ENCODE data around the gene HOXB2. TPM values are rescaled to one million over a fixed set of nuclear protein-coding genes. Genes with fewer than 3 reads are reported as not detected.

HOXB2 gene
- total and polyA plus RNA-seq, 2 of the 8 experiments (the other 6 are each of a cell fraction or from before 2014, with no cell fraction given): not detected

- H2BK20ac ChIP-seq (ENCODE audit: low read length): no peak overlapping the region
- H2BK120ac ChIP-seq (replicated peaks; ENCODE audit: low read depth, low read length): no peak overlapping the region
- H3K4me3 ChIP-seq (ENCODE audit: extremely low read depth in 1 of 4, insufficient read depth in 2 of 4, low read depth in 3 of 4, low read length in 4 of 4): peak overlapping the region in 2 of 4 experiments; percentile 11 to 38; a peak in 4 of 8 replicates
- H3K27me3 ChIP-seq (replicated peaks in 1 of 4; ENCODE audit: control insufficient read depth in 3 of 4, extremely low read depth in 1 of 4, insufficient read depth in 3 of 4, low read length in 3 of 4): peaks cover 78 to 90% (median 88%) of the 10 kb centered on the region in 4 experiments
- H3K79me1 ChIP-seq (ENCODE audit: low read depth, low read length): no peaks in the 10 kb centered on the region
- CTCF ChIA-PET (ENCODE audit: partially characterized antibody): interaction anchor here (0.9 to 1.6 kb wide), 2 partner anchors 14 to 50 kb away, joined by 3 to 4 read pairs; no protein-coding TSS in a partner anchor
- H4K5ac ChIP-seq (ENCODE audit: insufficient read length, low read depth, low read length): no peak overlapping the region
- FAIRE-seq: no peak
- H3K9ac ChIP-seq (replicated peaks in 1 of 4; ENCODE audit: extremely low read depth in 1 of 4, low read depth in 3 of 4, low read length in 3 of 4): no peak overlapping the region
- no peak overlapping the region for H2AK5ac ChIP-seq (ENCODE audit: low read depth, low read length)
- H3K4me1 ChIP-seq (replicated peaks in 1 of 4; ENCODE audit: control insufficient read depth in 3 of 4, insufficient read depth in 4 of 4, low read length in 3 of 4): peaks cover 0 to 18% (median 12%) of the 10 kb centered on the region in 4 experiments; a peak in 6 of 7 replicates
- POLR2A ChIA-PET (ENCODE audit: partially characterized antibody): interaction anchor here (0.6 to 1.5 kb wide), 2 partner anchors 19 to 1670 kb away, joined by 3 to 4 read pairs; no protein-coding TSS in a partner anchor
- H3K36me3 ChIP-seq (ENCODE audit: control insufficient read depth in 2 of 4, insufficient read depth in 4 of 4, low read length in 3 of 4): peaks cover 0 to 3% (median 0%) of the 10 kb centered on the region in 4 experiments; a peak in 1 of 8 replicates
- no peak overlapping the region for H4K8ac ChIP-seq (ENCODE audit: extremely low read depth, insufficient read depth, low read length)
- no peak overlapping the region for H2BK15ac ChIP-seq (ENCODE audit: low read length)
- H4K91ac ChIP-seq (replicated peaks; ENCODE audit: insufficient read length, low read length): no peak overlapping the region
- no peak overlapping the region for H2BK5ac ChIP-seq (ENCODE audit: low read depth, low read length)
- H3K56ac ChIP-seq (replicated peaks; ENCODE audit: insufficient read length, low read depth, low read length): no peak overlapping the region
- no peak overlapping the region for H3K27ac ChIP-seq (ENCODE audit: low read depth, low read length)
- no peak overlapping the region for H3K18ac ChIP-seq (ENCODE audit: extremely low read depth, low read length)
- no peak overlapping the region for H3K4ac ChIP-seq (replicated peaks; ENCODE audit: insufficient read length, low read depth, low read length)
- H3K23me2 ChIP-seq (ENCODE audit: low read depth, low read length): no peaks in the 10 kb centered on the region; the same call in 1 of the 2 replicates
- peaks cover 5 to 10% of the 10 kb centered on the region in 2 experiments for H4K20me1 ChIP-seq (replicated peaks in 1 of 2; ENCODE audit: control insufficient read depth in 1 of 2, insufficient read depth in 2 of 2, low read length in 2 of 2)
- no peak overlapping the region for H2AFZ ChIP-seq (ENCODE audit: low read length)
- H3K9me3 ChIP-seq (ENCODE audit: insufficient read depth in 2 of 2, low read depth in 1 of 2, low read length in 1 of 2): no peaks in the 10 kb centered on the region
- WGBS, 2 experiments (ENCODE audit: extremely low coverage in 1 of 2, insufficient coverage in 1 of 2, insufficient read length in 1 of 2, insufficient replicate concordance in 2 of 2, low coverage in 1 of 2, low lambda C conversion rate in 2 of 2, missing lambda C conversion rate in 1 of 2): 4% methylated on average over 12 of the region's 12 CpGs; no CpG with 5 or more reads in 1 of the 2 experiments
- no peak overlapping the region for H3K23ac ChIP-seq (ENCODE audit: insufficient read length)
- no peak for DNase-seq (ENCODE audit: low read depth in 1 of 2, low spot score in 2 of 2)
- no peak overlapping the region for H3K14ac ChIP-seq (ENCODE audit: insufficient read length)
- 0 out of 2 replicates have a peak overlapping the region, but pooled peaks have one; percentile 2 for H2BK12ac ChIP-seq (ENCODE audit: low read depth, low read length)
- H3K4me2 ChIP-seq (ENCODE audit: insufficient read depth in 1 of 2, low read depth in 2 of 2, low read length in 2 of 2): peak overlapping the region; percentile 47 to 91
- H3K79me2 ChIP-seq (ENCODE audit: control insufficient read depth in 1 of 2, insufficient read depth in 2 of 2, low read length in 2 of 2): no peaks in the 10 kb centered on the region
- TF ChIP-seq SRF (IDR thresholded peaks at IDR 0.05; ENCODE audit: low read depth, low read length) (no peak), CTCF (IDR thresholded peaks at IDR 0.05; ENCODE audit: control extremely low read depth in 1 of 3, insufficient read depth in 1 of 3, low read depth in 1 of 3, low read length in 3 of 3) (no peak), RBBP5 (IDR thresholded peaks at IDR 0.05; ENCODE audit: borderline replicate concordance, low read depth, low read length) (no peak), SIX5 (IDR thresholded peaks at IDR 0.05; ENCODE audit: low read depth, low read length) (no peak), TBP (IDR thresholded peaks at IDR 0.05; ENCODE audit: low read depth, low read length) (no peak), RNF2 (IDR thresholded peaks at IDR 0.05; ENCODE audit: borderline replicate concordance, low read depth, low read length, missing control alignments, poor library complexity, severe bottlenecking) (no peak), KDM1A (IDR thresholded peaks at IDR 0.05; ENCODE audit: borderline replicate concordance, low read length) (no peak), BACH1 (IDR thresholded peaks at IDR 0.05; ENCODE audit: low read length) (no peak), NRF1 (IDR thresholded peaks at IDR 0.05; ENCODE audit: low read depth, low read length) (no peak), EP300 (IDR thresholded peaks at IDR 0.05; ENCODE audit: borderline replicate concordance in 1 of 2, low read depth in 2 of 2, low read length in 2 of 2) (no peak), POLR2AphosphoS5 (IDR thresholded peaks at IDR 0.05; ENCODE audit: low read depth, low read length) (no peak)
These were observed 2.2 kb downstream of the HOXB2 start for GRCh38 chr17:48542698-48543106.
